ENCODE results near the gene KMT2B.

KMT2B gene

GRCh38 chr19:35776102-35776788 is 58.4 kb downstream of the KMT2B start:
- H3K27me3 ChIP-seq (ENCODE audit: low read depth, low read length): no peaks in the 10 kb centered on the region
- H3K36me3 ChIP-seq (replicated peaks; ENCODE audit: low read depth, low read length): no peaks in the 10 kb centered on the region
- H3K9ac ChIP-seq (ENCODE audit: low read length): peak overlapping the region; percentile 60
- peak overlapping the region; percentile 76 for H3K4me2 ChIP-seq (ENCODE audit: low read length)
- peaks cover 23% of the 10 kb centered on the region for H3K4me1 ChIP-seq (ENCODE audit: low read length)
- H4K20me1 ChIP-seq (ENCODE audit: insufficient read depth, low read length): no peaks in the 10 kb centered on the region
- no peaks in the 10 kb centered on the region for H3K9me3 ChIP-seq (ENCODE audit: insufficient read depth, low read length)
- peak overlapping the region; percentile 79 for H3K4me3 ChIP-seq (ENCODE audit: low read length)
- H3K27ac ChIP-seq (ENCODE audit: low read length): no peak overlapping the region
- no peak overlapping the region for H2AFZ ChIP-seq (ENCODE audit: low read depth, low read length)
- TF ChIP-seq EZH2phosphoT487 (IDR thresholded peaks at IDR 0.05; ENCODE audit: low read depth) (no peak), CTCF (IDR thresholded peaks at IDR 0.05; ENCODE audit: low read depth, low read length) (no peak)
- no peaks in the 10 kb centered on the region for H3K79me2 ChIP-seq (ENCODE audit: low read length)

GRCh38 chr19:35777086-35777841 is 59.5 kb downstream of the KMT2B start:
- TF ChIP-seq CTCF (IDR thresholded peaks at IDR 0.05; ENCODE audit: low read depth, low read length) (no peak), EZH2phosphoT487 (IDR thresholded peaks at IDR 0.05; ENCODE audit: low read depth) (no peak)
- Histone ChIP-seq H3K79me2 (ENCODE audit: low read length) (no peaks in the 10 kb centered on the region), H3K4me1 (ENCODE audit: low read length) (peaks cover 23% of the 10 kb centered on the region), H3K4me2 (ENCODE audit: low read length) (no peak overlapping the region), H3K27me3 (ENCODE audit: low read depth, low read length) (no peaks in the 10 kb centered on the region), H4K20me1 (ENCODE audit: insufficient read depth, low read length) (no peaks in the 10 kb centered on the region), H3K36me3 (replicated peaks; ENCODE audit: low read depth, low read length) (no peaks in the 10 kb centered on the region), H3K4me3 (ENCODE audit: low read length) (no peak overlapping the region), H3K9ac (ENCODE audit: low read length) (no peak overlapping the region), H2AFZ (ENCODE audit: low read depth, low read length) (no peak overlapping the region), H3K9me3 (ENCODE audit: insufficient read depth, low read length) (no peaks in the 10 kb centered on the region), H3K27ac (ENCODE audit: low read length) (no peak overlapping the region)

- no peak overlapping the region for H3K4me2 ChIP-seq (ENCODE audit: low read length)
- no peaks in the 10 kb centered on the region for H3K36me3 ChIP-seq (replicated peaks; ENCODE audit: low read depth, low read length)
- no peaks in the 10 kb centered on the region for H3K27me3 ChIP-seq (ENCODE audit: low read depth, low read length)
- no peak overlapping the region for H3K27ac ChIP-seq (ENCODE audit: low read length)
- no peak overlapping the region for H2AFZ ChIP-seq (ENCODE audit: low read depth, low read length)
- H3K9me3 ChIP-seq (ENCODE audit: insufficient read depth, low read length): no peaks in the 10 kb centered on the region
- H3K79me2 ChIP-seq (ENCODE audit: low read length): no peaks in the 10 kb centered on the region
- TF ChIP-seq EZH2phosphoT487 (IDR thresholded peaks at IDR 0.05; ENCODE audit: low read depth): no peak
- TF ChIP-seq CTCF (IDR thresholded peaks at IDR 0.05; ENCODE audit: low read depth, low read length): no peak
- no peak overlapping the region for H3K9ac ChIP-seq (ENCODE audit: low read length)
- peaks cover 28% of the 10 kb centered on the region for H3K4me1 ChIP-seq (ENCODE audit: low read length)
- no peaks in the 10 kb centered on the region for H4K20me1 ChIP-seq (ENCODE audit: insufficient read depth, low read length)
- no peak overlapping the region for H3K4me3 ChIP-seq (ENCODE audit: low read length)
Observed at GRCh38 chr19:35777961-35778360, 60.2 kb downstream of the KMT2B start.

- no peak overlapping the region for H3K9ac ChIP-seq (ENCODE audit: low read length)
- no peaks in the 10 kb centered on the region for H3K79me2 ChIP-seq (ENCODE audit: low read length)
- no peak overlapping the region for H2AFZ ChIP-seq (ENCODE audit: low read depth, low read length)
- no peak overlapping the region for H3K4me3 ChIP-seq (ENCODE audit: low read length)
- no peak overlapping the region for H3K27ac ChIP-seq (ENCODE audit: low read length)
- TF ChIP-seq EZH2phosphoT487 (IDR thresholded peaks at IDR 0.05; ENCODE audit: low read depth) (no peak), CTCF (IDR thresholded peaks at IDR 0.05; ENCODE audit: low read depth, low read length) (no peak)
- no peaks in the 10 kb centered on the region for H3K27me3 ChIP-seq (ENCODE audit: low read depth, low read length)
- no peaks in the 10 kb centered on the region for H4K20me1 ChIP-seq (ENCODE audit: insufficient read depth, low read length)
- H3K4me1 ChIP-seq (ENCODE audit: low read length): peaks cover 35% of the 10 kb centered on the region
- no peaks in the 10 kb centered on the region for H3K36me3 ChIP-seq (replicated peaks; ENCODE audit: low read depth, low read length)
- H3K9me3 ChIP-seq (ENCODE audit: insufficient read depth, low read length): no peaks in the 10 kb centered on the region
- H3K4me2 ChIP-seq (ENCODE audit: low read length): no peak overlapping the region
Observed at GRCh38 chr19:35779033-35779432, 61.2 kb downstream of the KMT2B start.

Data from OCI-LY3 (cell line).